HFFc6 (cell line): ENCODE results near the gene ACOXL. TPM values are rescaled to one million over a fixed set of nuclear protein-coding genes. Genes with fewer than 3 reads are reported as not detected.

Experiments
- DNase-seq: peaks from one replicate; pipeline ENCODE4 v3.0.0-alpha.2; 2018
- H3K27ac Mint-ChIP-seq: 2 replicates; pipeline ENCODE4 v1.8.0; 2020; ENCODE audit warnings: mild to moderate bottlenecking, mixed read lengths
- H3K27me3 Mint-ChIP-seq: 2 replicates; pipeline ENCODE4 v1.8.0; 2021; ENCODE audit warnings: mild to moderate bottlenecking, moderate library complexity, mixed read lengths; ENCODE audit not compliant: insufficient read depth
- H3K36me3 Mint-ChIP-seq: 2 replicates; pipeline ENCODE4 v1.8.0; 2021; ENCODE audit warnings: low read depth, mixed read lengths
- H3K4me1 Mint-ChIP-seq: 2 replicates; pipeline ENCODE4 v1.8.0; 2020; ENCODE audit warnings: low read depth, mixed read lengths
- H3K4me3 Mint-ChIP-seq: 2 replicates; pipeline ENCODE4 v1.8.0; 2020; ENCODE audit warnings: mild to moderate bottlenecking, moderate library complexity, mixed read lengths
- H3K9me3 Mint-ChIP-seq: 2 replicates; pipeline ENCODE4 v1.8.0; 2020; ENCODE audit warnings: mild to moderate bottlenecking, mixed read lengths
- CTCF ChIP-seq: fragments of 200-600 bp; sonication (generic); IDR thresholded peaks from 2 replicates; pipeline ENCODE4 v1.5.0; 2021; ENCODE audit warnings: antibody characterized with exemption, mild to moderate bottlenecking
- total RNA-seq, 6 experiments: library from RNA; stranded (reverse); fragmentation: NEBNext Ultra II Directional; extraction: Animal tissue kit (Norgen Biotek cat#: 25700); gene quantifications; 2 replicates in 1 of 6; 3 replicates in 5 of 6; pipeline ENCODE4 v1.2.3, GENCODE V29; 2021

Gene ACOXL
- total RNA-seq, 6 experiments from 2014 or later: not detected

- peaks cover 60% of the 10 kb centered on the region for H3K27me3 Mint-ChIP-seq
- no peaks in the 10 kb centered on the region for H3K9me3 Mint-ChIP-seq
- H3K27ac Mint-ChIP-seq: no peak overlapping the region
- no peaks in the 10 kb centered on the region for H3K36me3 Mint-ChIP-seq
- H3K4me1 Mint-ChIP-seq: no peaks in the 10 kb centered on the region
- DNase-seq: no peak
- TF ChIP-seq CTCF: no peak
- no peak overlapping the region for H3K4me3 Mint-ChIP-seq
These were observed 6.1 kb upstream of the ACOXL start for GRCh38 chr2:110726285-110726684.

GRCh38 chr2:110727923-110728322 is 4.5 kb upstream of the ACOXL start:
- H3K4me3 Mint-ChIP-seq: no peak overlapping the region
- H3K27me3 Mint-ChIP-seq: peaks cover 64% of the 10 kb centered on the region
- peaks cover 7% of the 10 kb centered on the region; the same call in 1 of the 2 replicates for H3K36me3 Mint-ChIP-seq
- H3K4me1 Mint-ChIP-seq: no peaks in the 10 kb centered on the region
- H3K9me3 Mint-ChIP-seq: no peaks in the 10 kb centered on the region
- H3K27ac Mint-ChIP-seq: no peak overlapping the region
- no peak for TF ChIP-seq CTCF
- DNase-seq: no peak

- DNase-seq: no peak
- H3K27me3 Mint-ChIP-seq: peaks cover 65% of the 10 kb centered on the region
- H3K4me1 Mint-ChIP-seq: no peaks in the 10 kb centered on the region
- no peak overlapping the region for H3K27ac Mint-ChIP-seq
- H3K9me3 Mint-ChIP-seq: no peaks in the 10 kb centered on the region
- peaks cover 7% of the 10 kb centered on the region; the same call in 1 of the 2 replicates for H3K36me3 Mint-ChIP-seq
- no peak overlapping the region for H3K4me3 Mint-ChIP-seq
- no peak for TF ChIP-seq CTCF
These were observed 3.3 kb upstream of the ACOXL start for GRCh38 chr2:110729106-110729505.

- H3K27me3 Mint-ChIP-seq: peaks cover 68% of the 10 kb centered on the region
- H3K4me3 Mint-ChIP-seq: no peak overlapping the region
These were observed 1.3 kb upstream of the ACOXL start for GRCh38 chr2:110731064-110731463.

GRCh38 chr2:110735366-110735765 is 3.0 kb downstream of the ACOXL start:
- H3K36me3 Mint-ChIP-seq: peaks cover 14% of the 10 kb centered on the region

More at GRCh38 chr2:110731064-110731463, 1.3 kb upstream of the ACOXL start:
- peaks cover 7% of the 10 kb centered on the region for H3K36me3 Mint-ChIP-seq
- no peaks in the 10 kb centered on the region for H3K4me1 Mint-ChIP-seq
- no peaks in the 10 kb centered on the region for H3K9me3 Mint-ChIP-seq
- DNase-seq: no peak
- TF ChIP-seq CTCF: no peak
- no peak overlapping the region for H3K27ac Mint-ChIP-seq

More at GRCh38 chr2:110735366-110735765, 3.0 kb downstream of the ACOXL start:
- no peak for DNase-seq
- TF ChIP-seq CTCF: no peak
- H3K27me3 Mint-ChIP-seq: peaks cover 73% of the 10 kb centered on the region
- H3K4me1 Mint-ChIP-seq: no peaks in the 10 kb centered on the region
- H3K27ac Mint-ChIP-seq: no peak overlapping the region
- H3K9me3 Mint-ChIP-seq: no peaks in the 10 kb centered on the region
- no peak overlapping the region for H3K4me3 Mint-ChIP-seq
